GM15510 (cell line): ENCODE data around the gene USP54.

ENCODE experiments used
- POLR2A ChIP-seq: IDR thresholded peaks from 3 replicates; pipeline ENCODE4 v1.6.1; 2011; ENCODE audit warnings: borderline replicate concordance; ENCODE audit not compliant: insufficient read length; ENCODE audit errors: extremely low read depth

Gene USP54

DNA sequence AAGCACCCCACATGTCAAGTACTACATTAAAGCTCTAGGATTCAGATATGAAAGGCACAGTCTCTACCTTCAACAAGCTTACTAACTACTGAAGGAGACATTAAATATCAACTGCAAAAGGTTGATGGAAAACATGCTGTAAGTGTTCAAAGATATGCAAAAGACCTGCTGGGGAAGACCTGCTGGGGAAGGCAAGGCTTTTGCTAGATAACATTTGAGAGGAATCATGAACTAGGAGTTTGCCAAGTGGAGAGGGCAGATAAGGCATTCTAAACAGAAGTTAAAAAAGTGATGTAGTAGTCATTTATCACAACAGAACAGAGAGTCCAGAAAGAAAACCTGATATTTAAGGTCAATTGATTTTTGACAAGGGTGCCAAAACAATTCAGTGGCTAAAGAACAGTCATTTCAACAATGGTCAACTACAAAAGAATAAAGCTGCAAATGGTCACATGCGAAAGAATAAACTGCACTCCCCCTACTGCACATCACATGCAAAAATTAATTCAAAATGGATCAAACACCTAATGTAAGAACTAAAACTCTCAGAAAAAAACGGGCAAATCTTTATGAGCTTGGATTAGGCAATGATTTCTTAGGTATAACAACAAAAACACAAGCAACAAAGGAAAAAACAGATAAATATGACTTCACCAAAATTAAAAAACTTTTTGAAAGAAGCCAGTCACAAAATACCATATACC, 134.8 kb downstream of the USP54 start:
- TF ChIP-seq POLR2A = no peak

DNA sequence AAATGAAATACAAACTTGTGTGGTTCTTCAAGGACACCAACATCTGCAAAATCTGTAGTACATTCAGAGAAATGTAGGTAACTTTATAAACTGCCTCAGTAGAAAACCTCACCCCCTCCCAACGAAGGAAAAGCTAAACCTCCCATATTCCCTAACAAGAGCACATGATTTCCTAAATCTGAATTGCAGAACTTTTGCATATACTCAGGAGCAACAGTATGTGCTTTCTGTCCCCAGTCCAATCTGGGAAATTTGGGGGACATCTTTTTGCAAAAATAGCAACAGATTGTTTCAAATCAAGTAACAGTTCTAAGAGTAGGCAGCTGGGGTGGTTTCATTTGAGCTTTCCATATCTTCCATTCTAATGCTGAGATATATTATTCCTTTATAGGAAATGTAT, 142.0 kb downstream of the USP54 start:
- TF ChIP-seq POLR2A = no peak

DNA sequence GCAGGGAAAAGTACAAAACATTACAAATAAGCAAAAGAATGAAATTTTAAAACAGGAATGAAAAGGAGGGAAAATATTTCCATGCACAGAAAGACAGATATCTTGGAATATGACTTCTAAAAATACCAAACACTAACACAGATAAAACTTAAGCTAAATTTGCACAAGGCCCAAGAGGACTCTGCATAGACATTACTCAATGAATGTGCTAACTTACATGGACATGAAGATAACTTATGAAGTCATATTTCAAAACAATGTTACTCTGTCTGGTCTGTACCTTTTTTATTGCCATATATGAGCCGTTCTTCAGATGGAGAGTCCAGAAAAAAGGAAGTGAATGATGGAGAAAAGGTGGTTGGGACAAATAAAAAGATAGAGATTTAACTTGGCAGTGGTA, 142.8 kb downstream of the USP54 start:
- TF ChIP-seq POLR2A = no peak
